GM12875 (cell line): ENCODE results near the gene HIVEP3.

Experiments
- H3K4me3 ChIP-seq: one replicate; pipeline ENCODE4 v1.5.1; 2011; ENCODE audit warnings: low read depth, low read length, control low read depth
- TF ChIP-seq, protein P1 (sequence below): IDR thresholded peaks from 2 replicates; pipeline ENCODE4 v1.5.1; 2011; ENCODE audit warnings: low read depth, mild to moderate bottlenecking, control low read depth, inconsistent platforms, low read length, moderate library complexity, borderline replicate concordance; ENCODE audit not compliant: insufficient read depth

Gene HIVEP3

DNA sequence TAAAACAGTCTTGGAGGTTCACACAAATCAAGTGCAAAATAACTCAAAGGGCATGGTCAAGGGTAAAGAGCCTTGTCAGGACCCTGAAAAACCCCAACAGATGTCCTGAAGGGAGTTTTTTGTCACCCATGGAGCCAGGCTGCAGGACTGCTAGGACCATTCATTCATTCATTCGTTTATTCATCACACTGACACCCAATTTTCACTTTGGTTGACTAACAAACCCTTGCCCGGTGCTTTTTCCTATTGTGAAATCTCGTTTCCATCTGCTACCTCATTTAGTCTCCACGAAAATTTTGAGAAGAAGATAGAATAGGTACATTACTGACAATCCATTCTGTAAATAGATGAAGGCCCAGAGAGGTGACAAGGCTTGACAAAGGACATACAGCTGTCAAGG, 216.0 kb downstream of the HIVEP3 start:
- H3K4me3 ChIP-seq, result no peak overlapping the region
- TF ChIP-seq, protein P1, sequence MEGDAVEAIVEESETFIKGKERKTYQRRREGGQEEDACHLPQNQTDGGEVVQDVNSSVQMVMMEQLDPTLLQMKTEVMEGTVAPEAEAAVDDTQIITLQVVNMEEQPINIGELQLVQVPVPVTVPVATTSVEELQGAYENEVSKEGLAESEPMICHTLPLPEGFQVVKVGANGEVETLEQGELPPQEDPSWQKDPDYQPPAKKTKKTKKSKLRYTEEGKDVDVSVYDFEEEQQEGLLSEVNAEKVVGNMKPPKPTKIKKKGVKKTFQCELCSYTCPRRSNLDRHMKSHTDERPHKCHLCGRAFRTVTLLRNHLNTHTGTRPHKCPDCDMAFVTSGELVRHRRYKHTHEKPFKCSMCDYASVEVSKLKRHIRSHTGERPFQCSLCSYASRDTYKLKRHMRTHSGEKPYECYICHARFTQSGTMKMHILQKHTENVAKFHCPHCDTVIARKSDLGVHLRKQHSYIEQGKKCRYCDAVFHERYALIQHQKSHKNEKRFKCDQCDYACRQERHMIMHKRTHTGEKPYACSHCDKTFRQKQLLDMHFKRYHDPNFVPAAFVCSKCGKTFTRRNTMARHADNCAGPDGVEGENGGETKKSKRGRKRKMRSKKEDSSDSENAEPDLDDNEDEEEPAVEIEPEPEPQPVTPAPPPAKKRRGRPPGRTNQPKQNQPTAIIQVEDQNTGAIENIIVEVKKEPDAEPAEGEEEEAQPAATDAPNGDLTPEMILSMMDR, result no peak

DNA sequence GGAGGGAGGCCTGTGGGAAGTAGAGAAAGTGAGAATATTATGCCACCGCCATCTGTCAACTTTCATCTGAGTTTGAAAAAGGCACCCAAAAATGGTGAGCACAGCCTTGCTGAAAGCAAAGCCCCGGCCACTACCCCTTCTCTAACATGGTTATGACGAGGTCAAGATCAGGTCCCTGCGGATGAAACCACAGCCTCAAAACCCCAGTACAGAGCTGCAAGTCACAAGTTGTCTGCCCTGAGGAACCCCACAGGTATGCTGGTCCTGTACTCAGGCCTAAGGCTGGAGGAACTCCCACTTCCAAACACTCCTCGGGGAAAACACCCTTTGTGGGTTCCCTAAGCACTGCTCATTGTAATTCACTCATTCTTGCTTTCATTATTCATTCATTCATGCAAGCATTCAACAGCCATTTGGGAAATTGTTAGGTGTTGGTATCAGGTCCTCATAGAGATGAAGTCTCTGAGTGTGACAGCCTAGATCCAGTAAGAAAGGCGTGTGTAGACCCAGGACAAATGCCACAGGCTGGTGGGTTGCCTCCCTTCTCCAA, 217.7 kb downstream of the HIVEP3 start:
- TF ChIP-seq, protein P1, result no peak
- H3K4me3 ChIP-seq, result no peak overlapping the region

DNA sequence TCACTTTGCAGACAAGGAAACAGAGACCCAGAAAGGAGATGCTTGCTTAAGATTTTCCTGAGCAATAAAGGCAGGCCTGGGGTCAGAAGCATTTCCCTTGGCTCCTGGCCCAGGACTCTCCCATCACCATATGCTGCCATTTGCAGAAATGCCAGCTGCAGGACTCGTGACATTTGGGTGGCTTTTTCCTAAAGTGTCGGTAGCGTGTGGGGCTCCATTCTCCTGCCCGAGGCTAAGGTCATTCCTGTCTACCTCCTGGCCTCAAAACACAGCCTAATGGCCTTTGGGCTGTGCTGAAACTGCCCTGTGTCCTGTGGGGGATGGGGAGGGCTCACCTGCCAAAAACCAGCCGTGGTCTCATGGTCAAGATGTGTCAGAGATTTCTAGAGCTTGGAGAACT, 218.1 kb downstream of the HIVEP3 start:
- TF ChIP-seq, protein P1, result no peak
- no peak overlapping the region for H3K4me3 ChIP-seq

DNA sequence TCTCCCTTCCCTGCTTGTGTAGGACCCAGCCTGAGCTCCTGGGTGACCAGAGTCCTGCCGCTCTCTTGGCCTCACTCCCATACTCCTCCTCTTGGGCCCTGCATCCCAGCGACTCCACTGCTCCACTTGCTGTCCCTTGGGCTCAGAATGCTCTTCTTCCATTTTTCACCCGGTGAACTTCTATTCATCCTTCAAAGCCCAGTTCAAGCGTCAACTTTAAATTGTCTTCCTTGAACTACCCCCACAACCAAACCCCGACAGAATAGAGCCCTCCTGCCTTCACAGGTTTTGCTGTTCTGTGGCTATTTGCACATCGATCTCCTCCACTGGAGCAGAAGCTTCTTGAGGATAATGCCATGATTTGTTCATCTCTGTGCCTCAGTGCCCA, 218.9 kb downstream of the HIVEP3 start:
- TF ChIP-seq, protein P1, result no peak
- H3K4me3 ChIP-seq, result no peak overlapping the region

DNA sequence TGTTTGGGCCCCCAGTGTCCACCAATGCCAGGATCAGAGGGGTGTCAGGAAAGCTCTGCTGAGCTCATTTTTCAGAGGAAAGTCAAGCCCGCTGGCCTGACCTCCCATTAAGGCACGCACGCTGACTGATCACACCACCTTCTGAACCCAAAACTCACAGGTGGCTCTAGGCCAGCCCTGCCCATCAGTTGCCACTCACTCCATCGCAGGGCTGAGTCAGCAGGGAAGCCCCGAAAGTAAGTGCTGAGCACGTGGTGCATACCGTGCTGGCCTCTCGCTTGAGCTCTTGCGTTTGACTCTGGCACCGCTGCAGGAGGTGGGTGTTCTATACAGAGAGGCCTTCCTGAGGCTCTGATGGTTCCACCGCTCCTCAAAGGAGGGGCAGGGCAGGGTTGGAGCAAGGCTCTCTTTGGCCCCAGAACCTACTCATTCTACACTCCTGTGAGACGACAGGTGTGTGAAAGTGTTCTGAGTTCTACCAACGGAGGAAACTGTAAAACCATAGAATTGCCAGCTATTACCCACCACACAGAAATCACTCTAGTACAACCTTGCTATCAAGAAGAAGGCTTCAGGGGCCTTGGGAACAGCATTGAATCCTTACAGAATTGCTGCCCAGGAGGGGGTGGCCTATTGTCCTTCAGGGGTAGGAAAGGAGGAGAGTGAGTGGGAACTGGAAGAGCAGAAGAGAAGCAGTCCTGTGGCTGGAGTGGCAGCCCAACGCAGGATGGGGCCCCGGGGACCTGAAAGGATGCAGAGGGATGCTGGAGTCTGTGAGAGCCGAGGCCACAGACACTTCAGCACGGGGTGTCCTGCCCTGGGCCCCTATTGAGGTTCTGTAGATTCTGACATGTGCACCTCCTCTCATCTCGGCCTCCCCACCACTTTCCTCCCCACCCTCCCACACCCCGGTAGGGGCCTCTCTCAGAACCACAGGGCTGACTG, 219.5 kb downstream of the HIVEP3 start:
- H3K4me3 ChIP-seq, result no peak overlapping the region
- TF ChIP-seq, protein P1, result no peak

DNA sequence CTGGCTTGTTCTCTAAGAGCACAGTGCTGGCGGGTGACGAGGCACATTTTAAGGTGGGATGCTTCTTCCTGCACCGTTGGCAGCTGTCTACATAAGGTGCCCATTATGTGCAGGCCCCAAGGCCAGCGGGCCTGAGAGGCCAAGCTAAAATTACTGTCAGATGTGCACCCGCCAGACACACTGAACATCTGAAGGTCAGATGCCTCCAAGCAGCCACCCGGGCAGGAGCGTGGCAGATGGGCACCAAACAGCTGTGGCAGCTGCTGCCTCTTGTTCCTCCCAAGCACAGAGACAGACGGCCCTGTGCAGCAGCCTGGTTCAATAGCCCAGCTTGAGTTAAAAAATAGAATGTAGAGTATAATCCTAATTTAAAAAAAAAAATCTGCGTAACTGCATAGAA, 222.3 kb downstream of the HIVEP3 start:
- H3K4me3 ChIP-seq, result no peak overlapping the region
- TF ChIP-seq, protein P1, result no peak
